Measurements from ENCODE around the gene TEX38. TPM values are rescaled to one million over a fixed set of nuclear protein-coding genes. Genes with fewer than 3 reads are reported as not detected.
"Not testable (repeated sequence)": the region's sequence is repeated elsewhere in the genome, so short reads cannot be mapped to it uniquely, and the experiment has no call there.

TEX38 gene
- total RNA-seq, 2 experiments from 2014 or later: not detected

DNA sequence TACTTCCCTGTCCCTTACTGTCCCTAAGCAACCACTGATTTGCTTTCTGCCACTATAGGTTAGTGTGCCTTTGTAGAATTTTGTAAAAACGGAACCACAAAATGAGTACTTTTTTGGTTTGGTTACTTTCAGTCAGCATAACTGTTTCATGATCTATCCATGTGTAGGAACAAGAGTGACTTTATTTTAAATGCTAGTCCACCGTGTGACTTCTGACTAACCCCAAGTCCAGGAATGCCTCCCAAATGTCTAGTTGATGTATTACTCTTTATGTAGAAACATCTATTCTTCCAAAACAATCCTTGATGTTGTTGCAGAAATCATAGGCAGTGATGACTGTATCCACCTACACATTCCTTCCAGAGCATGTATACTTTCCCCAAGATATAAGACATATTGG lies 24.8 kb upstream of the TEX38 start:
- Mint-ChIP-seq H3K27ac (no peak overlapping the region), H3K9me3 (peaks cover 9% of the 10 kb centered on the region), H3K36me3 (ENCODE audit: low read depth) (peaks cover 43% of the 10 kb centered on the region), H3K27me3 (no peaks in the 10 kb centered on the region), H3K4me1 (no peaks in the 10 kb centered on the region), H3K4me3 (no peak overlapping the region)
- POLR2A ChIA-PET: no interaction called here
- CTCF ChIA-PET: interaction anchor here (1.5 to 2.4 kb wide), 2 partner anchors 10 to 22 kb away, joined by 3 to 6 read pairs; partner anchors contain the start of gene ATPAF1
- DNase-seq: no peak

DNA sequence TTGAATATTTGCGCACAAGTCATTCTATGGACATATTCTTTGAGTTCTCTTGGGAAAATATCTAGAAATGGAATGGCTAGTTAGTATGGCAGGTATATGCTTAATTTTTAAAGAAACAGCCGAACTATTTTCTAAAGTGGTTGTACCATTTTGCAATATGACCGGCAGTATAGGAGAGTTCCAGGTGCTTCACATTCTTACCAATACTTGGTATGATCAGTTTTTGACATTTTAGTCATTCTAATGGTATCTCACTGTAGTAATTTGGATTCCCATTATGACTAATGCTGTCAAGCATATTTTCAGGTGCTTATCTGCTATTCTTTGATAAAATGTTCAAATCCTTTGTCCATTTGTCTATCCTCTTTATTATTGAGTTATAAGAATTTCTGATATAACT lies 24.0 kb upstream of the TEX38 start:
- H3K36me3 Mint-ChIP-seq (ENCODE audit: low read depth): peaks cover 45% of the 10 kb centered on the region
- no peak for DNase-seq
- H3K4me1 Mint-ChIP-seq: no peaks in the 10 kb centered on the region
- peaks cover 9% of the 10 kb centered on the region for H3K9me3 Mint-ChIP-seq
- H3K27me3 Mint-ChIP-seq: no peaks in the 10 kb centered on the region
- ChIA-PET POLR2A (interaction anchor here (0.7 kb wide), 1 partner anchor 32 kb away, joined by 3 read pairs; no protein-coding TSS in a partner anchor), CTCF (interaction anchor here (1.5 kb wide), 1 partner anchor 21 kb away, joined by 3 read pairs; the partner anchor contains the start of gene ATPAF1)
- H3K4me3 Mint-ChIP-seq: no peak overlapping the region
- H3K27ac Mint-ChIP-seq: no peak overlapping the region

DNA sequence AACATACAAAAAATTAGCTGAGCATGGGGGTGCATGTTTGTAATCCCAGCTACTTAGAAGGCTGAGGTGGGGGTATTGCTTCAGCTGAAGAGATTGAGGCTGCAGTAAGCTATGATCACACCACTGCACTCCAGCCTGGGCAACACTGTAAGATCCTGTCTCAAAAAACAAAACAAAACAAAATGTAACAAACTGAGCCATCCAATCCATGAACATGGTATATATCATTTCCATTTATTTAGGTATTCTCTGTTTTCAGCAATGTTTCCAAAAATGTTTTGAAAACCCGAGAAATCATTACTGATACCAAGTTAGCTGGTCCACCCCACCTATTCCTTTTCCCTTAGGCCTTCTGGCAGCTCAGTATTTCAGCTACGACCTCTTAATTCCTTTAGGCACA lies 21.9 kb upstream of the TEX38 start:
- no peaks in the 10 kb centered on the region for H3K27me3 Mint-ChIP-seq
- H3K27ac Mint-ChIP-seq: no peak overlapping the region
- peaks cover 12% of the 10 kb centered on the region for H3K4me1 Mint-ChIP-seq
- ChIA-PET CTCF (interaction anchor here (1.1 to 2.5 kb wide), 4 partner anchors 15 to 75 kb away, joined by 3 to 11 read pairs (median 5); partner anchors contain the start of gene MKNK1), POLR2A (no interaction called here)
- H3K9me3 Mint-ChIP-seq: peaks cover 11% of the 10 kb centered on the region
- H3K36me3 Mint-ChIP-seq (ENCODE audit: low read depth): peaks cover 61% of the 10 kb centered on the region
- DNase-seq: no peak
- no peak overlapping the region for H3K4me3 Mint-ChIP-seq

DNA sequence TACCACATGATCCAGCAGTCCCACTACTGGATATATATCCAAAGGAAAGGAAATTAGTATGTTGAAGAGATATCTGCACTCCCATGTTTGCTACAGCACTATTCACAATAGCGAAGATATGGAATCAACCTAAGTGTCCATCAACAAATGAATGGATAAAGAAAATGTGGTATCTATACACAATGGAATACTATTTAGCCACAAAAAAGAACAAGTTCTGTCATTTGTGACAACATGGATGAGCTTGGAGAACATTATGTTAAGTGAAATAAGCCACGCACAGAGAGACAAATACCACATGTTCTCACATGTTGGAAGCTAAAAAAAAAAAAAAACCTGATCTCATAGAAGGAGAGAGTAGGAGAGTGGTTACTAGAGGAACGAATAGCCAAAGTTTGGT lies 21.2 kb upstream of the TEX38 start:
- Mint-ChIP-seq H3K27ac (no peak overlapping the region), H3K4me1 (peaks cover 12% of the 10 kb centered on the region), H3K9me3 (peaks cover 15% of the 10 kb centered on the region), H3K27me3 (no peaks in the 10 kb centered on the region), H3K36me3 (ENCODE audit: low read depth) (peaks cover 68% of the 10 kb centered on the region), H3K4me3 (no peak overlapping the region)
- POLR2A ChIA-PET: no interaction called here
- CTCF ChIA-PET: interaction anchor here (0.7 to 2.5 kb wide), 3 partner anchors 15 to 71 kb away, joined by 3 to 11 read pairs (median 6); no protein-coding TSS in a partner anchor
- DNase-seq: no peak

DNA sequence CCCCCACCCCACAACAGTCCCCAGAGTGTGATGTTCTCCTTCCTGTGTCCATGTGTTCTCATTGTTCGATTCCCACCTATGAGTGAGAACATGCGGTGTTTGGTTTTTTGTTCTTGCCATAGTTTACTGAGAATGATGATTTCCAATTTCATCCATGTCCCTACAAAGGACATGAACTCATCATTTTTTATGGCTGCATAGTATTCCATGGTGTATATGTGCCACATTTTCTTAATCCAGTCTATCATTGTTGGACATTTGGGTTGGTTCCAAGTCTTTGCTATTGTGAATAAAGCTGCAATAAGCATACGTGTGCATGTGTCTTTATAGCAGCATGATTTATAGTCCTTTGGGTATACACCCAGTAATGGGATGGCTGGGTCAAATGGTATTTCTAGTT lies 20.5 kb upstream of the TEX38 start:
- H3K27me3 Mint-ChIP-seq, DNase-seq, POLR2A ChIA-PET, H3K4me3 Mint-ChIP-seq, H3K27ac Mint-ChIP-seq: not testable (repeated sequence)
- Mint-ChIP-seq H3K9me3 (peaks cover 15% of the 10 kb centered on the region), H3K4me1 (peaks cover 12% of the 10 kb centered on the region), H3K36me3 (ENCODE audit: low read depth) (peaks cover 74% of the 10 kb centered on the region)
- CTCF ChIA-PET: interaction anchor here (0.7 to 2.4 kb wide), 2 partner anchors 14 to 72 kb away, joined by 3 to 6 read pairs; no protein-coding TSS in a partner anchor

DNA sequence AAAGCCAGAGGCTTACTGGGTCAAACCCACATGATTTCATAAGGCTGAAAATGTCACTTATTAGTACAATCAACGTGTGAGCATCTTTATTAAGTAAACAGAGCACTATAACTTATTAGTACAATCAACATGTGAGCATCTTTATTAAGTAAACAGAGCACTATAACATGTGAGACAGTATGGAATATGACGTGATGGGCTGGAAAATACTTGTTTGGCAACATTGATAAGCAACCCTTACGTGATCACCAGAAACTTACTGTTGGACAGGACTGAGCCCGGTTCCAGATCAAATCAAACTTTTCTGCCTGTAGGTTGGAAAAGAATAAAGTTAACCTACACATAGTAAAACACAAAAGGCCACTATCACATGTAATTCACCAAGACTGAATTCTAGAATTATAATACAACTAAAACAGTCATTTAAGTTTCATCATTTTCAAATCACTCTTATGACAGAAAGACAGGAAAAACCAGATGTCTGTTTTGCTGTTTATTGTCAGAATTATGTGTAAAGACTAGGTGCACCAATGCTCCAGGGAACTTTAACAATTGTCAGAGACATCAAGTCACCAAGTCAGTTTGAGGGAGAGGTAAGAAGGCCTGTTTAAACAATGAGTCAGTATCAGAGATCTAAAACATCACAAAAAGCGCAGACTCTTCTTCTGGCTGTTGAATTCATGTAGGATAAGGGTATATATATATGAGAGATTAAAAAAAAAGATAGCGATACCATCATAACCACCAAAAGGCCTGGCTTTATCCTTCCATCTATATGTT lies 19.1 kb upstream of the TEX38 start:
- H3K27ac Mint-ChIP-seq: no peak overlapping the region
- DNase-seq: no peak
- H3K4me1 Mint-ChIP-seq: peaks cover 12% of the 10 kb centered on the region
- peaks cover 72% of the 10 kb centered on the region for H3K36me3 Mint-ChIP-seq (ENCODE audit: low read depth)
- CTCF ChIA-PET: interaction anchor here (0.6 kb wide), 2 partner anchors 8 to 117 kb away, joined by 3 to 4 read pairs; a partner anchor contains a TSS
- H3K27me3 Mint-ChIP-seq: no peaks in the 10 kb centered on the region
- POLR2A ChIA-PET: no interaction called here
- H3K9me3 Mint-ChIP-seq: peaks cover 15% of the 10 kb centered on the region
- H3K4me3 Mint-ChIP-seq: no peak overlapping the region

DNA sequence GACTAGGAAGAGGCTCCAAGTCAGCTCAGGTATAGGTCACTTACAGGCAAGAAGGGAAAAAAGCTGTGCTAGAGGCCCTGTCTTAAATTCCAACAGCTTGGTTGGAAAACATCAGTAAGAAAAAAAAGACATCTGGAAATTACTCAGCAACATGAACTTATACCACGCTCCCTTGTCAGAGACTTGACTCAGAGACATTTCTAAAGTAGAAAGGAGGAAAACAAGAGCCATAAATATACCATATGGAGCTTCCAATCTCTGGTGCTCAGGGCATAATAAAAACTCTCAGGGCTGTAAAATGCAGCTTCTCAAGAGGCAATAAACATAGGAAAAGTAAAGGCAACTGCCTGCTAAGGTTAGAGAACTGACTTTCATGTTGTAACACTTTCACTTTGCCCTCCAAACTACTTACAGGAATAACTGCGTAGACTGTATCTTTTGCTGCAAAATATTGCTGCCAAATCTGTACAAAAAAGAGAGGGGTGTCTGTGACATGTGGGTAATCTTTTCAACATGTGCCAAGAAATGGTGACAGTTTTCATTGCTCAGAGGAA lies 18.2 kb upstream of the TEX38 start:
- ChIA-PET POLR2A (no interaction called here), CTCF (no interaction called here)
- H3K27me3 Mint-ChIP-seq: no peaks in the 10 kb centered on the region
- peaks cover 71% of the 10 kb centered on the region for H3K36me3 Mint-ChIP-seq (ENCODE audit: low read depth)
- no peak for DNase-seq
- H3K27ac Mint-ChIP-seq: no peak overlapping the region
- H3K4me1 Mint-ChIP-seq: peaks cover 12% of the 10 kb centered on the region
- peaks cover 15% of the 10 kb centered on the region for H3K9me3 Mint-ChIP-seq
- no peak overlapping the region for H3K4me3 Mint-ChIP-seq

DNA sequence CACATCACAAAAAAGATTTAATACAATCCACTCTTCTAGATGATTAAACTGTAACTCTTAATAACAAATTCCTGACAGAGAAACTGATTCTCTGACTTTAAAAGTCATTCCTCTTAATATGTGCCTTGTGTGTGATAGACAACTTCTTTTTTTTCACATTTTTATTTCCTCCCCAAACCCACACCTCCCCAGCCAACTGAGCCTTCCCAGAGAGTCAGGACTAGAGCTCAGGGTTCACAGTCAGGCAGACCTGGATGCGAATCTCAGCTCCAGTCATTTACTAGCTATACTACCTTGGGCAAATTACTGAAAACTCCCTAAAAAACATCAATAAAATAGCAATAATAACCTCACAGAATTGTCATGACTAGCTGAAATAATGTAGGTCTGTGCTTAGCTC lies 17.6 kb upstream of the TEX38 start:
- ChIA-PET CTCF (no interaction called here), POLR2A (no interaction called here)
- no peak overlapping the region for H3K4me3 Mint-ChIP-seq
- H3K9me3 Mint-ChIP-seq: peaks cover 15% of the 10 kb centered on the region
- H3K27ac Mint-ChIP-seq: no peak overlapping the region
- peaks cover 71% of the 10 kb centered on the region for H3K36me3 Mint-ChIP-seq (ENCODE audit: low read depth)
- DNase-seq: no peak
- no peaks in the 10 kb centered on the region for H3K27me3 Mint-ChIP-seq
- H3K4me1 Mint-ChIP-seq: peaks cover 12% of the 10 kb centered on the region

DNA sequence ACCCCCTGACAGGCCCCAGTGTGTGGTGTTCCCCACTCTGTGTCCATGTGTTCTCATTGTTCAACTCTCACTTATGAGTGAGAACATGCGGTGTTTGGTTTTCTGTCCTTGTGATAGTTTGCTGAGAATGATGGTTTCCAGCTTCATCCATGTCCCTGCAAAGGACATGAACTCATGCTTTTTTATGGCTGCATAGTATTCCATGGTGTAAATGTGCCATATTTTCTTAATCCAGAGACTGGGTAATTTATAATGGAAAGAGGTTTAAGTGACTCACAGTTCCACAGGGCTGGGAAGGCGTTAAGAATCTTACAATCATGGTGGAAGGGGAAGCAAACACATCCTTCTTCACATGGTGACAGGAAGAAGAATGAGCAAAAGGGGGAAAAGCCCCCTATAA lies 17.0 kb upstream of the TEX38 start:
- not testable (repeated sequence) for H3K27me3 Mint-ChIP-seq, H3K4me3 Mint-ChIP-seq, H3K27ac Mint-ChIP-seq, DNase-seq
- peaks cover 69% of the 10 kb centered on the region for H3K36me3 Mint-ChIP-seq (ENCODE audit: low read depth)
- H3K9me3 Mint-ChIP-seq: peaks cover 14% of the 10 kb centered on the region
- CTCF ChIA-PET: interaction anchor here (1.3 kb wide), 1 partner anchor 64 kb away, joined by 3 read pairs; no protein-coding TSS in a partner anchor
- peaks cover 17% of the 10 kb centered on the region for H3K4me1 Mint-ChIP-seq
- POLR2A ChIA-PET: interaction anchor here (0.6 kb wide), 1 partner anchor 77 kb away, joined by 7 read pairs; no protein-coding TSS in a partner anchor

DNA sequence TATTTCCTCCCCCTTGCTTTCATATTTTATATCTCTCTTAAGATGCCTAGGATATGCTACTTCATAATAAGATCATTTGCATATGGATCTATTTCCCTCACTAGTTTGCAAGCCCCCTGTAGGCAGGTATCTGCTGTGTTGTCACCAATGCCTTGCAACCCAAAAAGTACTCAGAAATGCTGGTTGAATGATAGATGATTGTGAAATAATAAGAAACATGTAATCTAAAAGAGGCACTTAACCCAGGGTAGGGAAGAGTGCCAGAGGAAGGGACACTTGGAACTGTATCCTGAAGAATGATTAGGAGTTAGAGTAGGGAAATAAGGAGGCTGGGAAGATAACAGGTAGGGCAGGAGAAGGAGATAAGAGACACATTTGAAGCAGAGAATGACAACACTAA lies 15.8 kb upstream of the TEX38 start:
- H3K36me3 Mint-ChIP-seq (ENCODE audit: low read depth): peaks cover 59% of the 10 kb centered on the region
- DNase-seq: no peak
- peaks cover 28% of the 10 kb centered on the region for H3K4me1 Mint-ChIP-seq
- H3K27ac Mint-ChIP-seq: no peak overlapping the region
- ChIA-PET CTCF (interaction anchor here (1.3 to 1.8 kb wide), 2 partner anchors 10 to 65 kb away, joined by 3 to 6 read pairs; no protein-coding TSS in a partner anchor), POLR2A (no interaction called here)
- H3K9me3 Mint-ChIP-seq: peaks cover 6% of the 10 kb centered on the region
- H3K4me3 Mint-ChIP-seq: no peak overlapping the region
- no peaks in the 10 kb centered on the region for H3K27me3 Mint-ChIP-seq

DNA sequence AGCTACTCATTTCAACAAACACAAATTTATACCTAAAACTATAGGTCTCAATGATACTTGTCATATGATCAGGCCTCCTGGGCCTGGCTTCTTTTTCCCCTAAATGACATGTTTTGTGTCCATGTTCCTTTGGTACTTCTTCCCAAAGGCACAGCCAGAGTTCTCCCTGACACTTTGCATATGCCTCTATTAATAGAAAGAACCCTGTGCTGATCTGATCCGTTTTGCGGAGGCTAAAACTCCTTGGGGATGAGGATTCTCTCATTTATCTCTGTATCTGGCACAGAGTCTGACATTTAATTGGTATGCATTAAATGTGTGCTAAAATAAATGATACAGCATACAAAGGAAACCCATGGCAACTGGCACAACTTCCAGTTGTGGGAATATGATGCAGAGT lies 15.0 kb upstream of the TEX38 start:
- Mint-ChIP-seq H3K27ac (no peak overlapping the region), H3K4me3 (no peak overlapping the region), H3K9me3 (peaks cover 6% of the 10 kb centered on the region), H3K4me1 (peaks cover 28% of the 10 kb centered on the region), H3K36me3 (ENCODE audit: low read depth) (peaks cover 55% of the 10 kb centered on the region), H3K27me3 (no peaks in the 10 kb centered on the region)
- no peak for DNase-seq
- ChIA-PET CTCF (interaction anchor here (0.9 to 1.8 kb wide), 2 partner anchors 11 kb away, joined by 4 to 6 read pairs; partner anchors contain the start of gene ATPAF1), POLR2A (no interaction called here)

DNA sequence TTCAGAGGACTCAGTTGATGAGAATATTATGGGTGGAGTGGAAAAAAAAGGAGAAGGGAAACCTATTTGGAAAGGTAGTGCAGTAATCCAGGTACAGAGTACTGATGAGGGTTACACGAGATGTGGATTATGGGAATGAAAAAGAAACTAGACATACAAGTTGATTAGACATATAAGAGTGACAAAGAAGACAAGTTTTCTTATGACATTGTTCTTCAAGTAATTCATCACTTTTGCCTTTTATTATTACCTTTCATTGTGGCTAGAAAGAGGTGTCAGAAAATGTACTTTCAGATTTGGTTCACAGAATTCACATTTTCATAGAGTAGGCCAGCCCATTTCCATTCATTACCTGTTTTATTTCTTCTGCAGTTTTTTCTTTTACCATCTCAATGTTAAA lies 13.9 kb upstream of the TEX38 start:
- POLR2A ChIA-PET: no interaction called here
- Mint-ChIP-seq H3K27me3 (no peaks in the 10 kb centered on the region), H3K4me3 (no peak overlapping the region), H3K4me1 (peaks cover 28% of the 10 kb centered on the region), H3K36me3 (ENCODE audit: low read depth) (peaks cover 47% of the 10 kb centered on the region), H3K9me3 (peaks cover 6% of the 10 kb centered on the region), H3K27ac (peak overlapping the region; percentile 27)
- no peak for DNase-seq
- CTCF ChIA-PET: interaction anchor here (0.9 to 1.8 kb wide), 2 partner anchors 10 to 12 kb away, joined by 4 to 6 read pairs; partner anchors contain the start of gene ATPAF1

DNA sequence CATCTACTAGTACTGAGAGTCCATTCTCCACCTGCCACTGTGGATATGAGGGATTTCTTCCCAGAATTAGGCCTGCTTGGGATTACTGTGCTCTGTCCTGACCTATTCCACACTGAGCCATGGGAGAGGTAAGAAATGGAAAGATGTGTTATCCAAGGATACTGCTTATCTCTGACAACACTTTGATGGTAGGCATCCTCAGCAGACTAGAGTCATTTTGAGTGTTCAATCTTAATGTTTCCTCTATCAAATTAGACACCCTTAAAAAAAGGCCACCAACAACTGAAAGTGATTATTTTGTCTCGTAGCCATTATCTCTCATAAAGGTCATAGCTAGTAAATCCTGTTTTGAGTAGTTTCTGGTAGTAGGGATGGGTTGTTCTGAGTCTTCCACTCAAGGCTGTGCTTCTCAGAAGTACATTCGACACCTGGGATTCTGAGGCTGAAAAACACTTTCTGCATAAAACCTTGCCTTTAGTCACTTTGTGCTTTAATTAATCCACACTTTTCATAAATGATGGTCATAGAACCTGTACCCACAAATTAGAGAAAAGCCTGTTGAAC lies 12.3 kb upstream of the TEX38 start:
- POLR2A ChIA-PET: no interaction called here
- Mint-ChIP-seq H3K9me3 (peaks cover 6% of the 10 kb centered on the region), H3K4me3 (no peak overlapping the region), H3K27me3 (no peaks in the 10 kb centered on the region), H3K4me1 (peaks cover 16% of the 10 kb centered on the region), H3K36me3 (ENCODE audit: low read depth) (peaks cover 48% of the 10 kb centered on the region), H3K27ac (no peak overlapping the region)
- DNase-seq: no peak
- CTCF ChIA-PET: interaction anchor here (0.8 kb wide), 1 partner anchor 65 kb away, joined by 5 read pairs; no protein-coding TSS in a partner anchor
